HG03342 (cell line): ENCODE data around the gene NKD1.

Source experiments
- ATAC-seq: cut with Tn5 transposase; IDR thresholded peaks from one replicate; pipeline ENCODE4 v1.9.1; 2021; ENCODE audit warnings: mild to moderate bottlenecking, moderate library complexity; ENCODE audit not compliant: unreplicated experiment

The NKD1 gene

DNA sequence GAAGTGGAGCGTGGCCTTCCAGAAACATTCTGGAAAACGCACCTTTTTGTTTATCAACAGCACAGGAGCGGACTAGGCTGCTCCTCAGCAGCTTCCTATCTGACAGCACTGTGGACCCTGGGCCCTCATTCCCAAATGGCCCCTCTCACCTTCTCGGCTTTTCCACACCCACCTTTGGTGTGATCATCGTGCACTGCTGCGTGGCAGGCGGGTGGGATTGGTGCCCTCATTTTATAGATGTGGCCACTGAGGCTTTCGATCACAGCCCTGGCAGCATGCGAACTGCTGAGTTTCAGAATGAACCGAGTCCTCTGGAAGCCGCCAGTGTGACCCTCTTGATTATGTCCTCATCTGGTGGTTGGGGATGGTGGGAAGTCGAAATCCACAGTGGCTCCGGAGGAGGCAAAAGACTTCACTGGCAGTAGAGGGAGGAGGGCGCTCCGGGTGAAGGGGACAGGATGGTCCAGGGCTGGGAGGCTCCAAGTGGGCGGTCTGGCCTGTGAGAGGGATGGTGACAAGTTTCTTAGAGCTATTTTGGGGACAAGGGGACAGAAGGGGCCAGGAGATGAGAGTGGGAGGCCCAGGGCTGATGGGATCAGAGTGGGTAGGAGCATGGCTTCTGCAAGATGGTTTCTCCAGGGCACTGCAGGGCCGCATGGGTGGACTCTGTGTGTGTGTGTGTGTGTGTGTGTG lies 49.5 kb downstream of the NKD1 start:
- ATAC-seq: no peak

DNA sequence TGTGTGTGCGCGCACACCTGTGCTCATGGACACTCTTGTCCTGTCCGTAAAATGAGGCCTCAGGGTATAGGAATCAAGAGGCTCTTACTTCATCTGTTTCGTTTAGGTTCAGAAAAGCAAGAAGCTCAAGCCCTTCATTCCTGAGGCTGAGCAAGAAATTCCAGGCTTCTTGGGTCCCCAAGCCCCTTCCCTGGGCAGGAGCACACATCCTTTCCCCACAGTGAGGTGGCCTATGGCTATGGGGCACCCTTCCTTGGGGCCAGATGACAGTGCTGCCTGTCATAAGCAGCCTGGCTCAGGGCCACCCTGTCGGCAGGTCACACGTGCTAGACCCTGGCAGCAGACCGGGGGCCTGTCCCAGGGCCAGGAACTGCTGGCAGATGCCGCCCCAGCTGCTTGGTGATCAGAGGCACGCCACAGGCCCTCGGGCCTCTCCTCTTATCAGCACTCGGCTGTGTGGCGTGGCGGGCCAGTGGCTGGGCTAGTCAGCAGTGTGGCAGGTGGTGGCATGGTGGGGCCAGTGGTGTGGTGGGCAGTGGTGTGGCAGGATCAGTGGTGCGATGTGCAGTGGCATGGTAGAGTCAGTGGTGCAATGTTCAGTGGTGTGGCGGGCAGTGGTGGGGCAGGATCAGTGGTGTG lies 50.2 kb downstream of the NKD1 start:
- ATAC-seq: no peak

DNA sequence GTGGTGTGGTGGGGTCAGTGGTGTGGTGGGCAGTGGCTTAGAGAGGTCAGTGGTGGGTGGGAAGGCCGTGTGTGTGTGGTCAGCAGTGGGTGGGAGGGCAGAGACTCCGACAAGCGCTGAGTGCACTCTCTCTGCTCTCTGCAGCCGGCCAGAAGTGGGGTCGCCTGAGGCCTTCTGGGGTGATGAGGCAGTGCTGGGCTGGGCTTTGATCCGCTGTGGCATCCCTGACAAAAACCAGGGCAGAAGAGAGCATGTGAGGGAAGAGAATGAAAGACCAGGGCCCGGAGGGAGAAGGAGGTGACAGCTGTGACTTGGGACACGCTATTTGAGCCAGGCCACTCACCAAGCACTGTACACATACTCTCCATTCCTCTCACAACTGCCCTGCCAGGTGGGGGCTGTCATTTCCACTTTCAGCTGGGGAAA lies 50.8 kb downstream of the NKD1 start:
- no peak for ATAC-seq

DNA sequence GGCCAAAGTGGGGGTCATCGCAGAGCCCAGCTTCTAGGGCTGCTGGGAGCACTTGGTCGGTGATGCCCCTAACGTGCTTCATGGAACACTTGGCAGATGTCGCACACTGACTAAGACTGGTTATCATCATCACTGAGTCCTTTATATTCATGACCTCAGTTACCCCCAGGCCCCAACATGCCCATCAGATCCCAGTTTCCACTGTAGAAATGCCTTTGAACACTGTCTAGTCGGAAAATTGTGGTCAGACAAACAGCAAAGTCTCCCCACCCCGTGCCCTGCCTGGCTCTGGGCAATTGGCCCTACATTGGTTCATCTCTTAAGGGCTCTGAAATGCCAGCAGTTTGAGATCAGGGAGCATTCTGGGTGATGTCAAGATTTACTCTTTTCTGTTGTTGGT lies 51.3 kb downstream of the NKD1 start:
- ATAC-seq: no peak

DNA sequence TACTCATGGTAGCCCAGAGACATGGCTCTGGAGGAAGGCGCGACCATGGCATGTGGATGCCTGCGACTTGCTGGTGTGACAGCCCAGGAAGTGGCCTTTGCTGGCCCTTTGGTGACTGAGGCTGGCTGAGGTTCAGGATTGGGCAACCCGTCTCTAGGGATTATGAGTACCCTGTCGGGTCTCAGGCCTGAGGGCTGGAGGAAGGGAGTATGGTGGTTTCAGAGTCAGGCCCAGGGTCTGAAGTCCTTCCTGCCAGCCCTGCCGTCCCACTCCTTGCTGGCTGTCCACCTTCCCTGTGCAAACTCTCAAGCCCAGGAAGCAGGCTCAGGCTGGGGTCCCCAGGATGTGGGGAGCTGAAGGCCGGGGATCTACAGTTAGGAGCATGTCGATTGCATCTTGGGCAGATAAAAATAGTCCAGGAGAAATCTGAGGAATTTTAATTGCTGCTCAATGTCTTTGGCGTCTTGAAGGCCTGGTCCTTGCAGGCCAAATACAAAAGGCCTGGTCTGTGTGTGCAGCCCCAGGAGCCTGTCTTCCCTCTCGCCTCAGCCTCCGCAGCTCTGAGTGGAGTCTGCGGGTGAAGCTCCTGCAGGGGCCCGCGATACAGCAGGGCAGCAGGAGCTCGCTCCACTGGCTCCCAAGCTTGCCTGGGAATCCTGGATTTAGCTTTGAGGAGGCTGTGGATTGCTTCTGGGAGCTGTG lies 52.5 kb downstream of the NKD1 start:
- ATAC-seq: no peak

DNA sequence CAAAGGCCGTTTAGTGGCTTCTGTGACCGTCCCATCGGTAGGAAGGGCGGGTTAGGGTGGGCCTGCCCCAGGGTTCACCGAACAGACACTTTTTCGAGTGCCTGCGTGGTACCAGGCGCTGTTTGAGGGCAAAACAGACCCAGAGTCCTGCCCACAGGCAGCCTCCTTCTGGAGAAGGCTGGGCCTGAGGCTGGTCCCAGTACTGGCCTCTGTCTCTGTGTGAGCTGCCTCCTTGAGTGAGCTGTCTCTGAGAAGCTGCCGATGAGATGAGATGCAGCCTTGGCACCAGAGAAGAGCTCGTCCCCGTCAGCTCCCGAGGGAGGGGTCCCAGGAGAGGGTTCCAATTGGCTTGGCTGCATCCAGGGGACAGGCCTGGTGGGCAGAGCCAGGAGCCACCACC lies 53.1 kb downstream of the NKD1 start:
- ATAC-seq: no peak

DNA sequence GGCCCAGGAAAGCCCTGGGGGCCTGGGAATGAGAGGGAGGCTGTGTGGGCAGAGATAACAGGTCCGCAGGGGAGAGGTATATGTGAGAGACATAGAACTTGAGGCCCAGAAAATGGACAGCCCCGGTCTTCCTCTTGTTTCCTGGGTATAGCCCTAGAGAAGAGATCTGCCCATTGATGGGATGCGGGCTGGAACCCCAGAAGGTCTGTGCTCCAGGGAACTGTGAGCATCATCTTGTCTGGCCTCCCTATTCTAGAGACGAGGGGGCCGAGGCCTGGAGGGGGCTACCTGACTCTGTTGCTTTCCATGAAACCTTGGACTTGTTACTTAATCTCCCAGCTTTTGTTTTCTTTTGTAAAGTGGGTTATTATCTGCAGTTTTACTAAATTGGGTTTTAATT lies 53.9 kb downstream of the NKD1 start:
- ATAC-seq: no peak

DNA sequence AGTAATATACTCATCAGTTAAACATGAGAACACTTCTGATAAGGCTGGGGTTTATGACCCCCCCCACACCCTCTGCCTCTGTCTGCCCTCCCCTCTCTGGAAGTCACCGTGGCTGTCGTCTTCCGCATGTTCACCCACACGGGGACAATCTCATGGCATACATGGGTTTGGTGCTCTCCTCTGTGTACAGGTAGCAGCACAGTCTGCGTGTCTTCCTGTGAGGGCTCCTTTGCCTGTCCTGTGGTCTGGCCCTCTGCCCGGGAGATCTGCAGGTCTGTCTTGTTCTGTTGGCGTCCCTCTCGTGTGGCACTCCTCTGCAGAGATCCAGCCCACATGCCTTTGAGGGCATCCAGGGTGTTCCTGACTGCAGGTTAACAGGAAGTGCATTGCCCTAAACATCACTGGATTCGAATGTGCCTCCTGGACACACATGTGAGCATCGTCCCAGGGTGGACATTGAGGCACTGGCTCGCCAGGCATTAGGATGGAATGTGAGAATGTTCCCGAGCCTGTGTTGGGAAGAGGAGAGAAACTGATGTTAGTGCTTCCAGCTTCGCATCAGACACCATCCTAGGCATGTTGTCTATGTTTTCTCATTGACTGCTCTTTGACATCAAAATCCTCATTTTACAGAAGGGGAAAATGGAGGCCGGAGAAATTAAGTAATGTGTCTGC lies 54.5 kb downstream of the NKD1 start:
- ATAC-seq: no peak

DNA sequence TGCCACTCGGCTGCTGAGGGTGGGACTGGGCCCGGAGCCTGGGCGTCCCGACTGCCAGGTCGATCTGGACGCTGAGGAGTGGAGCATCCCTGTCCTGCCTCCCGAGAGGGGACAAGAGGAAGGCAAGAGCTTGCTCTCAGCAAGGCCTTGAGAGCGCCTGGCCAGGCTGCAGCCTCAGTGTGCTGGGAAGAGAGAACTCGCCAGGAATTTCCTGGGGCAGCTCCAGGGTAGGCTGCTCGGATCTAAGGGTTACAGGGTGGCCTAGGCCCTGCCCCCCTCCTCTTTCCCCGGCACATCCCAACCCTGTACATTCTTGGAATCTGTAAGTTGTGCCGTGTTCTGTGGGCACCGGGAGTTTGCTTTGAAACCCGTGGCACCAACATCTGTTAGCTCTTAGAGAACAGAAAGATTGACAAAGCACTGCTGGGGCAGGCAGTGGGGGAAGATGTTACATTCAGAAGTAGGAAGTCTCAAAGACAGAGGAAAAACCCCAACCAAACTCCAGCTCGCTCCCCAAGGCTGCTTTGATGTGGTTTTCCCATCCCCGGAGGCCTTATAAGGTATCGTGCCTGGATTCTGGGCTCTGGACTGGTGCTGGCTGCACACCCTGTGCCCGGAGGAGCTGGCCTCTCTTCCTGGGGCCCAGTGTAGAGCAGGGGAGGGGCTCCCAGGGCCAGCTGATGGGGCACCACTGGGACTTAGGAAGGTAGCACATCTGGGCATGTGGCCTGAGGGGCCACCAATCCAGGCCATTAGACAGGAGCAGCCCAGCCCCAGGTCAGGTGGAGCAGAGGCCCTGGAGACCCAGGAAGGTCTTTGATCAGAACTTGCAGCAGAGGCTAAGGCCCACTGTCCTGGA lies 55.2 kb downstream of the NKD1 start:
- ATAC-seq: no peak

DNA sequence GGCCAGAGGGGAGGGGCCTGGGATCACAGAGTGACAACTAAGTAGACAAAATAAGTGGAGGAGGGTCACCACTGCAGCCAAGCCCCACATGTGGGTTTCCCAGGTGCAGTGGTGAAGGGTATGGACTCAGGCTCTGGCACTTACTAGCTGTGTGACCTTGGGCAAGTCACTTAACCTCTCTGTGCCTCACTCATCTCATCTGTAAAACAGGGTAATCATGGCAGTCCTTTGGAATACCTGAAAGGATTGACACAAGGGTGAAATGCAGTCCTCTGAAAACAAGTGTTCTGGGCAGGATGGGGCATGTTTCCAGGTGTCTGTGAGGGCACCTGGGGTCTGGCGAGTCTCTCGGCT lies 55.8 kb downstream of the NKD1 start:
- ATAC-seq: no peak

DNA sequence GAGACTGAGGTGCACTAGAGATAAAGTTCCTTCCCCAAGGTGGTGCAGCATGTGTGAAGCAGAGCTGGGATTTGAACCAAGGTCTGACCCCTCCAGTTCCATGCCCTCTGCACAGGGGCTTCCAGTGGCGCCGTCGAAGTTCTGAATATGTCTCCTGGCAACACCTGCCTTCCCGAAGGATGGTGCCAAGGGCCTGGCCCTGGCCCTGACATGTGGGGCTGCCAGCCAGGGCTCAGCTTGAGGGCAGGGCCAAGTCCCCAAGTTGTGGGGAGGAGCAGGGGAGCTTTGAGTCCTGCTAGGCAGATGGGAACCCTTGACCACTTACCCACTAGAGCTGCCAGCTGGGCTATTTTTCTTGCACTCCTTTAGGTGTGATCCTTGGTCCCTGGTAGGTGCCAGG lies 56.4 kb downstream of the NKD1 start:
- no peak for ATAC-seq

DNA sequence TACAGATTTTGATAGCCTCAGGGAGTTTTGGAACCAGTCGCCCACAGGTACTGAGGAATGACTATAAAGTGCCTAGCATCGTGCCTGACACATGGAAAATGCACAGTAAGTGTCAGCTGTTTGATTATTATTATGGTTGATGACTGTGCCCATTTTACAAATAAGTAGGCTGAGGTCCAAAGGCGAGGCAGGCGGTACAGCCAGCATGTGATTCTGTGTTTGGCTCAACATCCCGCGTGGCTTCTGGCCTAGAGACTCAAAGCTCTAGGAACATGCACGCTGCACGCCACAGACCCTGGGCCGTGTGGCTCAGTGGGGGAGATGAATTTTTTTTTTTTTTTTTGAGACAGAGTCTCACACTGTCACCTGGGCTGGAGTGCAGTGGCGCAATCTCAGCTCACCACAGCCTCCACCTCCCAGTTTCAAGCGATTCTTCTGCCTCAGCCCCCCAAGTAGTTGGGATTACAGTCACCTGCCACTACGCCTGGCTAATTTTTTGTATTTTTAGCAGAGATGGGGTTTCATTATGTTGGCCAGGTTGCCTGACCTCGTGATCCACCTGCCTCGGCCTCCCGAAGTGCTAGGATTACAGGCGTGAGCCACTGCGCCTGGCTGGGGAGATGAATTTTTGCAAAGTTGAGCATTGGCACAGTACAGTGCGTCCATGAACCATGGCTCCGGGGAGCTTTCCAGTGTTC lies 57.7 kb downstream of the NKD1 start:
- no peak for ATAC-seq

DNA sequence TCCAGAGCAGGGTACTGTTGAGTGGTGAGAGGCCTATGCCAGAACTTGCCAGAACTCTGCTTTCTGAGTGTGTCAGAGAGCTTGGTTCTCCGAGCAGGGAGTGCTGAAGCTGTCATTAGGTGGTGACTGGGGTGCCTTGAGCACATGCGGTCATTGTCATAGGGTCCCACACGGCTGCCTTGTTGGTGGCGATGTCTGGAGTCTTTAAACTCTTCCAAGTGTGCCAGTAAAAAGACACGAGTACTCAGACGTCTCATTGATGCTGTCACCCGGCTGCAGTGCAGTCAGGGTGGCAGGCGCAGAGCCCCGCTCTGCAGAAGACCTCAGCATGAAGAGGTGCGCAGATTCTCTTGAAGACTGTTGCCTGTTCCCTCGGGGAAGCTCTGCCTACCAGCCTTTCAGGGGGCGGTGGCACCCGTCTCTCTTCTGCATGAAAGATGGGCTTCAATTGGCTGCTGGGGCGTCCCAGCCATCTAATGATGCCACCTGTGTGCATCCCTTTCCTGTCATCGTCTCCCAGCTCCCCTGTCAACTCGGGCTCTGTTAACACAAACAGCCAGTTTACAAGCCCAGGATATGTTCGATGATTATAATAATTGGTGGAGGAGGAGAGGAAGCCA lies 58.3 kb downstream of the NKD1 start:
- ATAC-seq: no peak

DNA sequence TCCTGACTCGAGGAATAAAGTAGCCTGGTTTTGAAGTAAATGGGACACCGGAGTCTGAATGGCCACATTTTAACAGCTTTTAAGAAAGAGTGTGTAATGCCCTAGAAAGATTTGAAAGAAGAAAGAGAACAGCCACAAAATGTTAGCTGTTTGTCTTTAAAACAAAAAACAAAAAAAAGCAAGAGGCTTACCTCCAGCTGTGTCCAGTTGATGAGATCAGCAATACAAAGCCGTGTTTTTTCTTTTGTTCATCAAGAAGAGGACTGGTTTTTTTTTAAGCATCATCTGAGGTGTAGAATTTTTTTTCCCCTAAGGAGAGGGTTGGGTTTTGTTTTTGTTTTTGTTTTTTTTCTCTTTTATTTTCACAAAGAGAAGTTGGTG lies 58.8 kb downstream of the NKD1 start:
- ATAC-seq: no peak

DNA sequence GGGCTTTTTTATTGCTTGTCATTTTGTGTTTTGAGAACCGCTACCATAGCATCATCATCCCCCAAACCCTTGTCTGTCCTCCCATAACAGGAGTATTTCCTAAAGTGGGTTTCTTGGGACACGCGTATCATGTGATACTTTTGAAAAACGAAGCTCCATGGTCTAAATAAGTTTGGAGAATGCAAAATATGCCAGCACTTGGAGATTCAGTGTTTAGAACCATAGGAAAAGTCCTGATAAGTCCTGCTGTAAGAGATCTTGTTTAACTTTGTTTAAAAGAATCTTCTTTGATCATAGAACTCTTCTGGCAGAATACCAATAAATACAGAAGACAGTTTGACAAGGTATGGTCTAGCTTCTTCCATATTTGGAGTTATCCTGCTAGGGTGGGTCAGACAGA lies 59.3 kb downstream of the NKD1 start:
- no peak for ATAC-seq

DNA sequence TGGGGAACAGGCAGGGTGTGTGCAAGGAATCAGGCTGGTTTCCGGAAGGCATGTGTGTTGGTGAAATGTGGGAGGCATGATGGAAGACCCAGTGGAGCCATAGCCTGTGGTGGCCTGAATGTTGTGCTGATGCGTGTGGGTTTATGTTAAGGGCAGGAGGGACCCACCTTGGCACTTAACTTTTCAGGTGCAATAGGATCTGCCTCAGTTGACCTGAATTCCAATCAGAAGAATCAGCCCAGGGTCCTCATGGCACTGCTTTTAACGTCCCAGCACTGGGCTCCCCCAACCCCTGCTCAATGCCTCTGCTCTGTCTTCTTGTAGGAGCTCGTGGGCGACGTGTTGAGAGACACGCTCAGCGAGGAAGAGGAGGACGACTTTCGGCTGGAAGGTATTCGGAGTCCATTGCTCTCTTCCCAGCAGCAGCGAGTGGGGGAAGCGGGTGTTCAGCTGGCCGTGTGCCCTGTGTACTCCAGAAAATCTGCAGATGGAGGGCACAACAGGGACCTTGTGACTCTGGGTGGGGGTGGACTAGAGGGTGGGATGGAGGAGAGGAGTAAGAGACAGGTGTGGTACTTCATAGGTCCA lies 59.9 kb downstream of the NKD1 start:
- ATAC-seq: no peak

DNA sequence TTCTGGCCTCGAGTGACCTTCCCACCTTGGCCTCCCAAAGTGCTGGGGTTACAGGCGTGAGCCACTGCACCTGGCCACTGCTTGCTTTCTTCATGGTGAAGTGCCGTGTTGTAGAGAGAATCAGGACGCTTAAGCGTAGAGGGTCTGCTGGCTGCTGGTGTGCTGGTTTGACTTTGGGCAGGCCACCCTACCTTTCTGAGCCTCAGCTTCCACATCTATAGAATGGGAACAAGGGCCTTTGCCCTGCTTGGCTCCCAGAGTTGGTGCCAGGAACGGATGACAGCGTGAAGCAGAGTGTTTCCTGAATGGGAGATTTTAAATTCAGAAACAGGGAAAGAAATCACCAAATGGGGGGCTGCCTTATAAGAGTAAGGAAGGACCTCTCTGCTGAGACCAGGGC lies 60.9 kb downstream of the NKD1 start:
- ATAC-seq: no peak

DNA sequence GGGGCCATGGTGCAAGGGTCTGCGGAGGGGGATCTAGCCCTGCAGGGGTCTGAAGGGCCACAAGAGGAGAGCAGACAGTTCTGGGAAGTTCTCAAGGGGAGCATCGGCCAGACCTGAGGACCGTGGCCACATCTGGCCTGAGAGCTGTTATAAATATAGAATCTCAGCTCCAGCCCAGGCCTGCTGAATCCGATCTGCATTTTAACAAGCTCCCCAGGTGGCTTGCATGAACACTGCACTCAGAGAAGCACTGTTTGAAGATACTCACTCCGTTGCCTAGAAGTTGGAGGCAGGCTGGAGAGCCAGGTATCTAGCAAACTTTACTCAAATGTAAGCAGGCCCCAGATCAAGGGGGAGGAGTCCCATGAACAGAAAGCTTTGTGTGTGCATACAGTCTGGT lies 61.3 kb downstream of the NKD1 start:
- no peak for ATAC-seq
